Measurements from ENCODE around the gene PLXNB2. TPM values are rescaled to one million over a fixed set of nuclear protein-coding genes. Genes with fewer than 3 reads are reported as not detected.
A peak's percentile ranks its signal among the peaks of the same experiment; 100 is the strongest.

PLXNB2 gene
- total RNA-seq, 1 donor from 2014 or later: 95.2 TPM

- no peak overlapping the region for H3K4me3 Mint-ChIP-seq (ENCODE audit: unreplicated experiment)
- peaks cover 5% of the 10 kb centered on the region for H3K9me3 Mint-ChIP-seq (ENCODE audit: unreplicated experiment)
- H3K27ac Mint-ChIP-seq (ENCODE audit: unreplicated experiment): peak overlapping the region; percentile 17
- peaks cover 8% of the 10 kb centered on the region for H3K4me1 Mint-ChIP-seq (ENCODE audit: low read depth, unreplicated experiment)
- H3K36me3 Mint-ChIP-seq (ENCODE audit: unreplicated experiment): peaks cover 5% of the 10 kb centered on the region
- TF ChIP-seq CTCF (IDR thresholded peaks at IDR 0.05; ENCODE audit: partially characterized antibody, unreplicated experiment): no peak
- H3K27me3 Mint-ChIP-seq (ENCODE audit: unreplicated experiment): peaks cover 11% of the 10 kb centered on the region
- no peak for DNase-seq
These were observed 21.8 kb upstream of the PLXNB2 start for GRCh38 chr22:50329236-50329635.

- H3K27ac Mint-ChIP-seq (ENCODE audit: unreplicated experiment): peak overlapping the region; percentile 55
- H3K9me3 Mint-ChIP-seq (ENCODE audit: unreplicated experiment): peaks cover 5% of the 10 kb centered on the region
- peaks cover 8% of the 10 kb centered on the region for H3K4me1 Mint-ChIP-seq (ENCODE audit: low read depth, unreplicated experiment)
- TF ChIP-seq CTCF (IDR thresholded peaks at IDR 0.05; ENCODE audit: partially characterized antibody, unreplicated experiment): no peak
- peak overlapping the region; percentile 82 for H3K4me3 Mint-ChIP-seq (ENCODE audit: unreplicated experiment)
- peaks cover 11% of the 10 kb centered on the region for H3K27me3 Mint-ChIP-seq (ENCODE audit: unreplicated experiment)
- no peak for DNase-seq
- H3K36me3 Mint-ChIP-seq (ENCODE audit: unreplicated experiment): peaks cover 5% of the 10 kb centered on the region
These were observed 20.2 kb upstream of the PLXNB2 start for GRCh38 chr22:50327711-50328019.

GRCh38 chr22:50326956-50327710 is 19.7 kb upstream of the PLXNB2 start, which contains the start of gene DENND6B:
Gene DENND6B (minus strand): TSS chr22:50327012. CDS start chr22:50326988, 24 bp downstream.
- Mint-ChIP-seq H3K27me3 (ENCODE audit: unreplicated experiment) (peaks cover 11% of the 10 kb centered on the region), H3K4me3 (ENCODE audit: unreplicated experiment) (peak within 1 kb of the TSS; percentile 94), H3K36me3 (ENCODE audit: unreplicated experiment) (peaks cover 5% of the 10 kb centered on the region), H3K9me3 (ENCODE audit: unreplicated experiment) (peaks cover 5% of the 10 kb centered on the region), H3K27ac (ENCODE audit: unreplicated experiment) (peak within 1 kb of the TSS; percentile 81), H3K4me1 (ENCODE audit: low read depth, unreplicated experiment) (peaks cover 8% of the 10 kb centered on the region)
- DNase-seq: peak; percentile 85
- TF ChIP-seq CTCF (IDR thresholded peaks at IDR 0.05; ENCODE audit: partially characterized antibody, unreplicated experiment): peak; percentile 64

- DNase-seq: peak; percentile 19
- Mint-ChIP-seq H3K9me3 (ENCODE audit: unreplicated experiment) (peaks cover 5% of the 10 kb centered on the region), H3K27me3 (ENCODE audit: unreplicated experiment) (peaks cover 12% of the 10 kb centered on the region), H3K36me3 (ENCODE audit: unreplicated experiment) (peaks cover 5% of the 10 kb centered on the region), H3K27ac (ENCODE audit: unreplicated experiment) (peak overlapping the region; percentile 81), H3K4me3 (ENCODE audit: unreplicated experiment) (peak overlapping the region; percentile 94), H3K4me1 (ENCODE audit: low read depth, unreplicated experiment) (peaks cover 8% of the 10 kb centered on the region)
- no peak for TF ChIP-seq CTCF (IDR thresholded peaks at IDR 0.05; ENCODE audit: partially characterized antibody, unreplicated experiment)
These were observed 18.9 kb upstream of the PLXNB2 start for GRCh38 chr22:50326225-50326955.
